Measurements from ENCODE around the gene LRRC1.

DNA sequence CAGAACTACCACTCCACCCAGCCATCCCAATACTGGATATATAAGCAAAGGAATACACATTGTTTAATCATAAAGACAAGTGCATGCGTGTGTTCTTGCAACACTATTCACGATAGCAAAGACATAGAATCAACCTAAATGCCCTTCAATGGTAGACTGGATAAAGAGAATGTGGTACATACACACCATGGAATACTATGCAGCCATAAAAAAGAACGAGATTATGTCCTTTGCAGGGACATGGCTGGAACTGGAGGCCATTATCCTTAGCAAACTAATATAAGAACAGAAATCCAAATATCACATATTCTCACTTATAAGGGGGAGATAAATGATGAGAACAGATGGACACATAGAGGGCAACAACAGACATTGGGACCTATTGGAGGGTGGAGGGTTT, 156.6 kb downstream of the LRRC1 start:
- TF ChIP-seq, protein P1, sequence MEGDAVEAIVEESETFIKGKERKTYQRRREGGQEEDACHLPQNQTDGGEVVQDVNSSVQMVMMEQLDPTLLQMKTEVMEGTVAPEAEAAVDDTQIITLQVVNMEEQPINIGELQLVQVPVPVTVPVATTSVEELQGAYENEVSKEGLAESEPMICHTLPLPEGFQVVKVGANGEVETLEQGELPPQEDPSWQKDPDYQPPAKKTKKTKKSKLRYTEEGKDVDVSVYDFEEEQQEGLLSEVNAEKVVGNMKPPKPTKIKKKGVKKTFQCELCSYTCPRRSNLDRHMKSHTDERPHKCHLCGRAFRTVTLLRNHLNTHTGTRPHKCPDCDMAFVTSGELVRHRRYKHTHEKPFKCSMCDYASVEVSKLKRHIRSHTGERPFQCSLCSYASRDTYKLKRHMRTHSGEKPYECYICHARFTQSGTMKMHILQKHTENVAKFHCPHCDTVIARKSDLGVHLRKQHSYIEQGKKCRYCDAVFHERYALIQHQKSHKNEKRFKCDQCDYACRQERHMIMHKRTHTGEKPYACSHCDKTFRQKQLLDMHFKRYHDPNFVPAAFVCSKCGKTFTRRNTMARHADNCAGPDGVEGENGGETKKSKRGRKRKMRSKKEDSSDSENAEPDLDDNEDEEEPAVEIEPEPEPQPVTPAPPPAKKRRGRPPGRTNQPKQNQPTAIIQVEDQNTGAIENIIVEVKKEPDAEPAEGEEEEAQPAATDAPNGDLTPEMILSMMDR (optimal IDR thresholded peaks at IDR 0.05 in 1 of 3, IDR thresholded peaks at IDR 0.05 in 1 of 3, conservative IDR thresholded peaks at IDR 0.05 in 1 of 3; ENCODE audit: extremely low read depth in 1 of 3, insufficient read depth in 2 of 3, low read length in 3 of 3), result no peak
- TF ChIP-seq EZH2 (IDR thresholded peaks at IDR 0.05; ENCODE audit: low read length), result no peak

Measured in keratinocyte (primary cell).